GM21381 (cell line): Measurements from ENCODE around the gene OR14C36.
"Not testable (repeated sequence)": the region's sequence is repeated elsewhere in the genome, so short reads cannot be mapped to it uniquely, and the experiment has no call there.

Source experiments
- ATAC-seq: cut with Tn5 transposase; IDR thresholded peaks from one replicate; pipeline ENCODE4 v1.9.1; 2021; ENCODE audit warnings: mild to moderate bottlenecking, moderate library complexity; ENCODE audit not compliant: unreplicated experiment

The OR14C36 gene

GRCh38 chr1:248348475-248348874, at the start of gene OR14C36:
Gene OR14C36 (plus strand): TSS chr1:248348775. CDS start chr1:248348775, 0 bp downstream.
- ATAC-seq, result no peak

GRCh38 chr1:248303324-248303723, 45.3 kb upstream of the OR14C36 start, which contains the start of gene OR2T12:
Gene OR2T12 (minus strand): TSS chr1:248303424. CDS start chr1:248295578, 7,846 bp downstream.
- no peak for ATAC-seq

- not testable (repeated sequence) for ATAC-seq
Measured at GRCh38 chr1:248305672-248306071, 42.9 kb upstream of the OR14C36 start.

GRCh38 chr1:248306103-248306502, 42.5 kb upstream of the OR14C36 start:
- ATAC-seq, result no peak

GRCh38 chr1:248306740-248307139, 41.8 kb upstream of the OR14C36 start:
- not testable (repeated sequence) for ATAC-seq

- ATAC-seq, result no peak
Measured at GRCh38 chr1:248316796-248317195, 31.8 kb upstream of the OR14C36 start.

- ATAC-seq, result no peak
Measured at GRCh38 chr1:248324468-248324867, 24.1 kb upstream of the OR14C36 start, which contains the start of gene OR2M7. Gene OR2M7 (minus strand): TSS chr1:248324568. CDS start chr1:248324568, 0 bp downstream.

GRCh38 chr1:248343451-248343850, 5.1 kb upstream of the OR14C36 start:
- no peak for ATAC-seq

GRCh38 chr1:248359415-248359814, 10.8 kb downstream of the OR14C36 start:
- no peak for ATAC-seq

- ATAC-seq, result no peak
Measured at GRCh38 chr1:248361121-248361715, 12.6 kb downstream of the OR14C36 start, which contains the start of gene OR2T4. Gene OR2T4 (plus strand): TSS chr1:248361665. CDS start chr1:248361665, 0 bp downstream.

- ATAC-seq, result no peak
Measured at GRCh38 chr1:248366609-248367008, 18.0 kb downstream of the OR14C36 start.

GRCh38 chr1:248372394-248372793, 23.8 kb downstream of the OR14C36 start:
- peak; percentile 50 for ATAC-seq

GRCh38 chr1:248373761-248374160, 25.2 kb downstream of the OR14C36 start:
- no peak for ATAC-seq

- no peak for ATAC-seq
Measured at GRCh38 chr1:248375446-248375845, 26.9 kb downstream of the OR14C36 start, which contains the start of gene OR2T6. Gene OR2T6 (plus strand): TSS chr1:248375746. CDS start chr1:248387609, 11,863 bp downstream.

- ATAC-seq, result no peak
Measured at GRCh38 chr1:248376916-248377315, 28.3 kb downstream of the OR14C36 start.

- ATAC-seq, result no peak
Measured at GRCh38 chr1:248380854-248381253, 32.3 kb downstream of the OR14C36 start.

- no peak for ATAC-seq
Measured at GRCh38 chr1:248388426-248388825, 39.9 kb downstream of the OR14C36 start.

- no peak for ATAC-seq
Measured at GRCh38 chr1:248393050-248393449, 44.5 kb downstream of the OR14C36 start.
